Activated CD4-positive, alpha-beta T cell treated with anti-CD3 and anti-CD28 coated beads for 36 hours (primary cell): ENCODE measurements around the gene SPATA6. TPM values are rescaled to one million over a fixed set of nuclear protein-coding genes. Genes with fewer than 3 reads are reported as not detected.
"Not testable (repeated sequence)": the region's sequence is repeated elsewhere in the genome, so short reads cannot be mapped to it uniquely, and the experiment has no call there.

Source experiments
- ATAC-seq: fragments of 200-7000 bp; cut with Tn5 transposase; one replicate; pipeline ENCODE4 v1.10.0; 2021; ENCODE audit warnings: mild to moderate bottlenecking, moderate library complexity
- CTCF ChIA-PET: fragments of 350-600 bp; sonication (Branson Sonifier 250); formaldehyde crosslinking; loops from one replicate; lab custom pipeline; 2021; ENCODE audit warnings: antibody characterized with exemption; lab: Charles Lee
- POLR2A ChIA-PET: fragments of 350-600 bp; sonication (Branson Sonifier 250); formaldehyde crosslinking; loops from one replicate; lab custom pipeline; 2021; ENCODE audit warnings: antibody characterized with exemption, inconsistent platforms; lab: Charles Lee
- DNase-seq: peaks from one replicate; pipeline ENCODE4 v3.0.0-alpha.2; 2020
- H3K27ac Mint-ChIP-seq: one replicate; pipeline ENCODE4 v1.8.0; 2021; ENCODE audit warnings: mixed read lengths
- H3K27me3 Mint-ChIP-seq: one replicate; pipeline ENCODE4 v1.8.0; 2021; ENCODE audit warnings: mixed read lengths
- H3K36me3 Mint-ChIP-seq: one replicate; pipeline ENCODE4 v1.8.0; 2021; ENCODE audit warnings: low read depth, mixed read lengths
- H3K4me1 Mint-ChIP-seq: one replicate; pipeline ENCODE4 v1.8.0; 2021; ENCODE audit warnings: mixed read lengths
- H3K4me3 Mint-ChIP-seq: one replicate; pipeline ENCODE4 v1.8.0; 2021; ENCODE audit warnings: mild to moderate bottlenecking, moderate library complexity, mixed read lengths
- H3K9me3 Mint-ChIP-seq: one replicate; pipeline ENCODE4 v1.8.0; 2021; ENCODE audit warnings: low read depth, mixed read lengths
- intact Hi-C, 2 experiments: fragments of 100-400 bp; cut with DNase I in 1 of 2; cut with micrococcal nuclease in 1 of 2; formaldehyde crosslinking; loops; one replicate each; pipeline versions ENCODE4 v1.14.2 to v1.15.1; 2022 to 2024; cut with DNase I, micrococcal nuclease
- total RNA-seq, 2 experiments: library from RNA; stranded (reverse); gene quantifications; one replicate each; pipeline ENCODE4 v1.2.3, GENCODE V29; 2021

The SPATA6 gene
- total RNA-seq, 2 experiments from 2014 or later: 2.8 to 3.3 TPM

GRCh38 chr1:48333316-48333715, 138.7 kb downstream of the SPATA6 start:
- no peak overlapping the region for H3K4me3 Mint-ChIP-seq
- peaks cover 25% of the 10 kb centered on the region for H3K36me3 Mint-ChIP-seq
- intact Hi-C loops: no loop called here
- H3K27ac Mint-ChIP-seq: no peak overlapping the region
- ChIA-PET POLR2A (no interaction called here), CTCF (interaction anchor here (0.7 kb wide), 1 partner anchor 18 kb away, joined by 3 read pairs; no protein-coding TSS in a partner anchor)
- DNase-seq: no peak
- no peaks in the 10 kb centered on the region for H3K27me3 Mint-ChIP-seq
- H3K4me1 Mint-ChIP-seq: no peaks in the 10 kb centered on the region
- ATAC-seq: no peak
- peaks cover 19% of the 10 kb centered on the region for H3K9me3 Mint-ChIP-seq

GRCh38 chr1:48332115-48332514, 139.9 kb downstream of the SPATA6 start:
- H3K4me3 Mint-ChIP-seq: no peak overlapping the region
- intact Hi-C loops: no loop called here
- no peaks in the 10 kb centered on the region for H3K4me1 Mint-ChIP-seq
- ChIA-PET POLR2A (no interaction called here), CTCF (no interaction called here)
- ATAC-seq: no peak
- peaks cover 19% of the 10 kb centered on the region for H3K9me3 Mint-ChIP-seq
- no peak overlapping the region for H3K27ac Mint-ChIP-seq
- H3K27me3 Mint-ChIP-seq: no peaks in the 10 kb centered on the region
- no peak for DNase-seq
- peaks cover 25% of the 10 kb centered on the region for H3K36me3 Mint-ChIP-seq

- no peaks in the 10 kb centered on the region for H3K4me1 Mint-ChIP-seq
- intact Hi-C loops: no loop called here
- no peaks in the 10 kb centered on the region for H3K27me3 Mint-ChIP-seq
- no peak for ATAC-seq
- H3K4me3 Mint-ChIP-seq: no peak overlapping the region
- peaks cover 31% of the 10 kb centered on the region for H3K9me3 Mint-ChIP-seq
- H3K27ac Mint-ChIP-seq: no peak overlapping the region
- CTCF ChIA-PET: no interaction called here
- DNase-seq: no peak
- POLR2A ChIA-PET: no interaction called here
- H3K36me3 Mint-ChIP-seq: peaks cover 31% of the 10 kb centered on the region
Observed at GRCh38 chr1:48329905-48330304, 142.1 kb downstream of the SPATA6 start.

- intact Hi-C loops: no loop called here
- Mint-ChIP-seq H3K4me3 (no peak overlapping the region), H3K4me1 (no peaks in the 10 kb centered on the region), H3K27me3 (no peaks in the 10 kb centered on the region), H3K27ac (no peak overlapping the region), H3K36me3 (peaks cover 31% of the 10 kb centered on the region), H3K9me3 (peaks cover 33% of the 10 kb centered on the region)
- ChIA-PET CTCF (no interaction called here), POLR2A (no interaction called here)
- ATAC-seq: no peak
- DNase-seq: no peak
Observed at GRCh38 chr1:48329486-48329885, 142.5 kb downstream of the SPATA6 start.

- ATAC-seq, DNase-seq, H3K27me3 Mint-ChIP-seq, H3K27ac Mint-ChIP-seq, POLR2A ChIA-PET, H3K36me3 Mint-ChIP-seq, H3K4me3 Mint-ChIP-seq, intact Hi-C loops, H3K4me1 Mint-ChIP-seq, CTCF ChIA-PET: not testable (repeated sequence)
- peaks cover 12% of the 10 kb centered on the region for H3K9me3 Mint-ChIP-seq
Observed at GRCh38 chr1:48311829-48312228, 160.2 kb downstream of the SPATA6 start.

GRCh38 chr1:48309564-48310082, 162.4 kb downstream of the SPATA6 start:
- Mint-ChIP-seq H3K4me3 (no peak overlapping the region), H3K9me3 (peaks cover 10% of the 10 kb centered on the region), H3K4me1 (no peaks in the 10 kb centered on the region), H3K27ac (no peak overlapping the region), H3K27me3 (no peaks in the 10 kb centered on the region), H3K36me3 (no peaks in the 10 kb centered on the region)
- intact Hi-C loops: no loop called here
- ChIA-PET CTCF (no interaction called here), POLR2A (no interaction called here)
- DNase-seq: no peak
- no peak for ATAC-seq

- Mint-ChIP-seq H3K9me3 (peaks cover 5% of the 10 kb centered on the region), H3K4me1 (no peaks in the 10 kb centered on the region), H3K27me3 (no peaks in the 10 kb centered on the region), H3K4me3 (no peak overlapping the region), H3K27ac (no peak overlapping the region), H3K36me3 (no peaks in the 10 kb centered on the region)
- POLR2A ChIA-PET: no interaction called here
- ATAC-seq (no peak), DNase-seq (no peak)
- intact Hi-C loops: no loop called here
- CTCF ChIA-PET: no interaction called here
Observed at GRCh38 chr1:48302652-48303051, 169.4 kb downstream of the SPATA6 start.

GRCh38 chr1:48294656-48295055, 177.3 kb downstream of the SPATA6 start:
- H3K27ac Mint-ChIP-seq: no peak overlapping the region

GRCh38 chr1:48294094-48294493, 177.9 kb downstream of the SPATA6 start:
- H3K4me1 Mint-ChIP-seq, H3K27ac Mint-ChIP-seq, H3K36me3 Mint-ChIP-seq, H3K4me3 Mint-ChIP-seq, H3K9me3 Mint-ChIP-seq, intact Hi-C loops, H3K27me3 Mint-ChIP-seq, DNase-seq, ATAC-seq, CTCF ChIA-PET, POLR2A ChIA-PET: not testable (repeated sequence)

More at GRCh38 chr1:48294656-48295055, 177.3 kb downstream of the SPATA6 start:
- no peak overlapping the region for H3K4me3 Mint-ChIP-seq
- CTCF ChIA-PET: no interaction called here
- DNase-seq (no peak), ATAC-seq (no peak)
- no peaks in the 10 kb centered on the region for H3K36me3 Mint-ChIP-seq
- intact Hi-C loops: no loop called here
- no peaks in the 10 kb centered on the region for H3K9me3 Mint-ChIP-seq
- POLR2A ChIA-PET: no interaction called here
- no peaks in the 10 kb centered on the region for H3K27me3 Mint-ChIP-seq
- H3K4me1 Mint-ChIP-seq: no peaks in the 10 kb centered on the region

GRCh38 chr1:48292706-48293105, 179.3 kb downstream of the SPATA6 start:
- intact Hi-C loops: no loop called here

GRCh38 chr1:48291421-48291820, 180.6 kb downstream of the SPATA6 start:
- DNase-seq: no peak
- POLR2A ChIA-PET: no interaction called here
- intact Hi-C loops: no loop called here
- H3K4me3 Mint-ChIP-seq: no peak overlapping the region
- no peaks in the 10 kb centered on the region for H3K27me3 Mint-ChIP-seq
- no peak overlapping the region for H3K27ac Mint-ChIP-seq
- CTCF ChIA-PET: no interaction called here
- no peaks in the 10 kb centered on the region for H3K9me3 Mint-ChIP-seq
- no peaks in the 10 kb centered on the region for H3K36me3 Mint-ChIP-seq
- H3K4me1 Mint-ChIP-seq: no peaks in the 10 kb centered on the region
- ATAC-seq: no peak

More at GRCh38 chr1:48292706-48293105, 179.3 kb downstream of the SPATA6 start:
- CTCF ChIA-PET: no interaction called here
- POLR2A ChIA-PET: no interaction called here
- DNase-seq (no peak), ATAC-seq (no peak)
- H3K36me3 Mint-ChIP-seq: no peaks in the 10 kb centered on the region
- no peaks in the 10 kb centered on the region for H3K27me3 Mint-ChIP-seq
- no peak overlapping the region for H3K4me3 Mint-ChIP-seq
- H3K27ac Mint-ChIP-seq: no peak overlapping the region
- no peaks in the 10 kb centered on the region for H3K9me3 Mint-ChIP-seq
- H3K4me1 Mint-ChIP-seq: no peaks in the 10 kb centered on the region

- POLR2A ChIA-PET: no interaction called here
- Mint-ChIP-seq H3K9me3 (peaks cover 5% of the 10 kb centered on the region), H3K36me3 (no peaks in the 10 kb centered on the region), H3K27ac (no peak overlapping the region), H3K4me3 (no peak overlapping the region), H3K27me3 (peaks cover 2% of the 10 kb centered on the region), H3K4me1 (no peaks in the 10 kb centered on the region)
- DNase-seq: no peak
- intact Hi-C loops: no loop called here
- ATAC-seq: no peak
- CTCF ChIA-PET: interaction anchor here (0.6 to 1.2 kb wide), 3 partner anchors 15 to 76 kb away, joined by 3 read pairs; no protein-coding TSS in a partner anchor
Observed at GRCh38 chr1:48285525-48285924, 186.5 kb downstream of the SPATA6 start.
